HG02938 (cell line): Measurements from ENCODE around the gene SLCO1C1.

ENCODE experiments used
- ATAC-seq: cut with Tn5 transposase; IDR thresholded peaks from one replicate; pipeline ENCODE4 v1.9.1; 2021; ENCODE audit warnings: mild to moderate bottlenecking, moderate library complexity; ENCODE audit not compliant: unreplicated experiment

The SLCO1C1 gene

DNA sequence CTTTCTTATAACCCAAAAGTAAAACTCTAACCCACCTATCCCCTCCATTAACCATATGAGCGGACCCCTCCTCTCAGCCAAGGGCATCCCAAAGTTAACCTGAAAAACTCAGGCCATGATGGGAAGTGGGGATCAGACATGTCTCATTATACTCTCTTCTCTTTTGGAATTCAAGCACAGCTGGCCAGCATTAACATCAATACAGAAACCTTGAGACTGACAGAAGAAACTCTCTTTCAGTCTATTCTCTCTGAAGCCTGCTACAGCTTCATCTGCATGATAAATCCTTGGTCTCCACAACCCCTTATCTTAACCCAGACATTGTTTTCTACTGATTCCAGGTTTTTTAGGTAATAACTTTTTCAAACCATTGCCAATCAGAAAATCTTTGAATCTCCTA lies 97.8 kb downstream of the SLCO1C1 start:
- ATAC-seq: no peak

DNA sequence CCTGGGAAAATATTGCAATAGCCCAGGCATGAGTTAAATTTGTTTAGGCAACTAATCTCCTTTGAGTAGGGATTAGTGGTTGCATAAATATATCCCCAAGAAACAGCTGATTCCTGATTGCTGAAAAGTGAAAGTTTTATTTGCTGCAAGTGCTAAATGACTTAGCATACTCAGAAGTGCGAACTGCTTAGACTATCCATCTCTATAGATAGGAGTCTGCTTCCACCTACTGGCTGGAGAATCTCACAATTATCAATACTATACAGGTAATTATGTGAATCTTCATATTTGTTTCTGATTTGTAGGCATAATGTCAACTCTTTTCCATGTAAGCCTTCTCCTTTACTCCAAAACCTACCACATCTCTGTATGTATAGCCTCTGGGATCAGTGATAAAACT lies 103.4 kb downstream of the SLCO1C1 start:
- ATAC-seq: no peak

DNA sequence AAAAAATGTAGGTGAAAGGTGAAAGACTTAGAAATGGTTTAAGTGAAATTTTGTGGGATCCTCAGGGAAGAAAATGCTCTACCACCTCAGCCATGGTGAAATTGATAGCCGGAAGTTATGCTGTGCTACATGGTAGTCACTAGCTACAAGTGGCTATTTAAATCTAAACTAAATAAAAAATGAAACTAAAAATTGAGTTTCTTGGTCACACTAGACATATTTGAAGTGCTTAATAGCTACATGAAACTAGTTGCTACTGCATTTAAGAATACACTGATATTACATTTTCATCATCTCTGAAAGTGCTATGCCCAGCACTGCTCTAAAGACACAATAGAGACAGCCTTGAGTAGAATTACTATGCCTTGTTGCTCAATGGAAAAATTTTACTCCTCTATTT lies 105.0 kb downstream of the SLCO1C1 start:
- ATAC-seq: no peak

DNA sequence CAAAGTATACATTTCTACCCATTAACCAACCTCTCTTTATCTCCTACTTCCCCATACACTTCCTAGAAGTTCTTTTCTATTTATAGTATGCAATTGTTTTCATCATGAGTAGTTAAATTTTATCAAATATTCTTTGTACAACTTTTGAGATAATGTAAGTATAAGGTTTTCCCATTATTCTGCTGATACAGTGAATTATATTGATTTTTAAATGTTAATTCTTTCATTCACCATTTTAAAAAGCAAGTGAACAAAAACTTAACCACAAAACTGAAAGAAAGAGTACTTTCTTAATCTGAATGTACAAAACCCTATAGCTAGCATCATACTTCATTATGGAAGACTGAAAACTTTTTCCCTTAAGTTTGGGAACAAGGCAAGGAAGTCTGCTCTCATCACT lies 105.9 kb downstream of the SLCO1C1 start:
- no peak for ATAC-seq
